ENCODE data around the gene TAF1B.
A peak's percentile ranks its signal among the peaks of the same experiment; 100 is the strongest.
"Not testable (repeated sequence)": the region's sequence is repeated elsewhere in the genome, so short reads cannot be mapped to it uniquely, and the experiment has no call there.

Gene TAF1B

DNA sequence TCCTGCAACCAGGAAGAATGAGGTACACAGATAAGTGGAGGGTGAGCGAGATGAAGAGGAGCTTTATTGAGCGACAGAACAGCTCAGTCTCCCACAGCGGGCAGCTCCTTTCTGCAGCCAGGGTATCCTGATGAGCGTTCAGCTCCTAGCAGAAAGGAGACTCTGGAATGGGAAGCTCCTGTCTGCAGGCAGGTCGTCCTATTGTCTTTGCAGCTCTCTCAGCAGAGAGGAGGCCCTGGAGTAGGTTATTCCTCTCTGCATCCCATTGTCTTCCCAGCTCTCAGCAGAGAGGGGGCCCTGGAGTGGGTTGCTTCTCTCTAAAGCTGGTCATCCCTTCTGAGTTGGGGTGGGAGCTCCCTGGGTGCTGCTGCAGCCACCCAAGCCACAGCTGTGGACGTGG, 41.2 kb downstream of the TAF1B start:
- no peak for DNase-seq (ENCODE audit: low spot score)

DNA sequence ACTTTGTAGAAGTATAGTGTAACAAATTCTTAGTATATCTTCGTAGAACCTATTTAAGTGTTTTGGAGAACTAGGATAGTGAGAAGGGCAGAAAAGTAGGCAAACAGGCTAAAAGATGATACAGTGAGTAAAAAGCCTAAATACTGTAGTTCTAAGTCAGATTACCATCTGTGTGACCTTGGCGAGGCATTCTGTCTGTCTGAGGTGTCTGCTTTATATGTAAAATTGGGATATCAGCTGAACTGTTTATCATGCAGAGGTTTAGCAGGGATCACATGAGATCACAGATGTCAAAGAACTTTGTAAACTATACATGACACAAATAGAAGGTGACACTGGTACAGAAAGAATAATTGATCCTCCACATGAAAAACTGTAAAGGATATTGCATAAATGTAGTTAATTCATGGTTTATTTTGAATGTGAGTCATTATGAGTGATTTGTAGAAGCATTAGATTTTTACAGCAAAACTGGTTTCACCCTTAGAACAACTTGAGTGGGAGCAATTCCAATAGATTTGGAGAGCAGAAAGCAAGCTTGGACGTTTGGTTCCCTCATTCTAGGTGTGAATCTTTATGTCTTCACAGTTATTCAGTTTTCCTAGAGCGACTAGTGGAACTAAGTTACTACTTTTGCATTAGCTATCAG, 41.9 kb downstream of the TAF1B start:
- no peak for DNase-seq (ENCODE audit: low spot score)

DNA sequence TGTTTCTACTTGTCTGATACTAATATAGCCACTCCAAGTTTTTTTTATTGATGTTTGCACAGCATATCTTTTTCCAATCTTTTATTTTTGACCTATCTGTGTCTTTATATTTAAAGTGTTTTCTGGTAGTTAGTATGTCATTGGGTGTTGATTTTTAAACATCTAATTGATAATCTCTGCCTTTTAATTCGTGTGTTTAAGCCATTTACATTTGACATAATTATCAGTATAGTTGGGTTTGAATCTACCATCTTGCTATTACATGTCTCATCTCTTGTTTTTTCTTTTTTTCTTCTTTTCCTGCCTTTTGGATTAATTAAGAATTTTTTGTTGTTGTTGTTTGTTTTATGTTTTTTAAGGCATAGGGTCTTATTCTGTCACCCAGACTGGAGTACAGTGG, 44.2 kb downstream of the TAF1B start:
- no peak for DNase-seq (ENCODE audit: low spot score)

DNA sequence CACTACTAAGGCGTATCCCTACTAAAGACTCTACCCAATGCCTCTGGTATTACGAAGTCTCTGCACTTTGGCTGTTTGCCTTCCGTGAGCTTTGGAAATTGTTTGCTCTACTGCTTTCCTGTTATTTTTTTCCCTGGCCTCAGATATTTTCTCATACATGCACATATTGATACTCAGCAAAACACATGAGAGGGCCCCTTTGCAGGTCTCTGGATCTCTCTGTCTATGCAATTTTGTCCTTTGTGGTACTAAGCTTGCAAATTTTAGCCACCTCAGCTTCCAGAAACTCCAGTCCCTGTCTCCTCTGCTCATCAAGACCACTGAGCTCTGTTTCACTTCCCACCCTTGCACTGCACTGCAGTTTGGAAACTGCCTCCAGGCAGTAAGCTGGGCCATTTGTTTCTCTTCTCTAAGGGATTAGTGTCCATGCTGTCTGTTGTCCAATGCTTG, 46.6 kb downstream of the TAF1B start:
- no peak for DNase-seq (ENCODE audit: low spot score)

DNA sequence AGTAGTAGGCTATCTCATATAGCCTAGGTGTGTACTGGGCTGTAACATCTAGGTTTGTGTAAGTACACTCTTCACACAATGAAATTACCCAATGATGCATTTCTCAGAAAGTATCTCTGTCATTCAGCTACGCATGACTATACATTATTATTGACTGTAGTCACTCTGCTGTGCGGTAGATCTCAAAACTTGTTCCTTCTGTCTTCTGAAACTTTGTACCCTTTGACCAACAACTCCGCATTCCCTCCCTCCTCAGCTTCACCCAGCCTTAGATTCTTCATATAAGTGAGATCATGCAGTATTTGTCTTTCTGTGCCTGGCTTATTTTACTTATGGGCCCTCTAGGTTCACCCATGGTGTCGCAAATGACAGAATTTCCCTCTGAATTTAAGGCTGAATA, 49.0 kb downstream of the TAF1B start:
- DNase-seq (ENCODE audit: low spot score) = no peak

DNA sequence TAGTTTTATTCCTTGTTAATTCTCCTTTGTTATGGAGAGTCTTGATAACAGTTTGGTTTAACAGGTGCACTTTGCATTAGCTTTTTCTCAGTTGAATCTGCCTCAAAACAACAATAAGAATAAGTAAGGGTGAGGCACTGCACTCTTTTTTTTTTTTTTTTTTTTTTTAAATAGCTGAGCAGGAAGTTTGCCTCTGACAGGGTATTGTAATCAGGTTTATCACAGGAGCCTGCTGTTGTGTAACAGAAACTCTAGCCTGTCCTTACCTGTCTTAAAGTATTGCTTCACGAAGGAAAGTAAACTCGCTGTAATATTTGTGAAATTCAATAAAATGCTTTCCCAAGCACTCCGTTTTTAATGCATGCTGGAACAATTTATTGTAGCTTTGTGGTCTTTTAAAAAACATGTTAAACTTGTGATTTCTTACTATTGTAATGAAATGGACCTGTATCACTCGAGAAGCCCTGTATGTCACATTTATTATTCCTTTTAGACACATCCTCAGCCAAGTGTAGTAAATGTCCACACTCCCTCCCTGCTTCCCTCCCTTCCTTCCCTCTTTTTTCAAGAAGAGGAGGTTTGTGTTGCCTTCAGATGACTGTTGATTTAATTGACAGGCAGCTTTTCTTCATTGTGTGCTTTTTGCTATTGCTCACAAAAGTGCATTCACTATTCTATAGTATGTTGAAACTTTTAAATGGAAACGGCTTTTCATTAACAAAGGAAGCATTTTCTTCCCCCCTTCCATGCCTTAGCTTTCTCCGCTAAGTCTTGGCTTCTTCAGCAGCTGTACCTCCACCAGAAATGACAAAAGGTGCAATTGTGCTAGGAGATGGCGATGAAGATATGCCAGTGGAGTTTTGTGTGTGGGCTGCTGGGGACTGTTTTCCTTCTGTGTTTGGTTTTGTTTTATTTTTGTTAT, 52.7 kb downstream of the TAF1B start:
- DNase-seq (ENCODE audit: low spot score) = no peak

DNA sequence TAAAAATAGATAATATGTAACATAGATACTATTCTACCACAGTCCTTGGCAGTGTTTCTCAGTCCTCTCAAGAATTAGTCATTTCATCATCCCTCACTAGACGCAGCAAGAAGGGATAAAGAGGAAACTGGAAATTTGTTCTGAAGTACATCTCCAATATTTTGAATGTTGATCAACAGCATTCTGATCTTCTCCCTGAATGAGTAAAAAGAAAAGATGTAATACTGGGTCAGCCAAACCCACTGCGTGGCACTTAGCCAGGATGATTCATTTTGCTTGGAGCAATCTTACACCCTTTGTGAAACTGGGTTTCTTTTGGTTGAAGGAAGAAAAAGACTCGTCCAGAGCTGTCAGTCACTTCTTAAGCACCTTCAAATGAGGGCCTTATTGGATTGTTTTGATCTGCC, 54.1 kb downstream of the TAF1B start:
- DNase-seq (ENCODE audit: low spot score) = peak; percentile 32

DNA sequence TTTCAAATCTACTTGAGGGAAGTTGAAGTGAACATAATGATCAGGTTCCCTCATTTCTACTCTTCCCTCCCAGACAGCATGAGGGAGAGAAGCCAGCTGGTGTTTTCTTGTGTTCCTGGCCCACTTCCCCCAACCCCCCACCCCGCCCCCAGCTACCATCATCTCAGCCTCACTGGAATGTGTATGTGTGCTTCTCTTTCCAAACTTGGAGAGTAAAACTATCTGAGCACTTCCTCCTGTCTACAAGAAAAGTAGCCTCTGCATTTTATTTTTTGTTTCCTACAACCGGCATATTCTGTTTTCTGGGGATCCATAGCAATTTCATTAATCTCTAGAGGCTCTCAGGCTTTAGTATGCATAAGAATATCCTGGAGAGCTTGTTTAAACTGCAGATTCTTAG, 54.6 kb downstream of the TAF1B start:
- DNase-seq (ENCODE audit: low spot score) = no peak

DNA sequence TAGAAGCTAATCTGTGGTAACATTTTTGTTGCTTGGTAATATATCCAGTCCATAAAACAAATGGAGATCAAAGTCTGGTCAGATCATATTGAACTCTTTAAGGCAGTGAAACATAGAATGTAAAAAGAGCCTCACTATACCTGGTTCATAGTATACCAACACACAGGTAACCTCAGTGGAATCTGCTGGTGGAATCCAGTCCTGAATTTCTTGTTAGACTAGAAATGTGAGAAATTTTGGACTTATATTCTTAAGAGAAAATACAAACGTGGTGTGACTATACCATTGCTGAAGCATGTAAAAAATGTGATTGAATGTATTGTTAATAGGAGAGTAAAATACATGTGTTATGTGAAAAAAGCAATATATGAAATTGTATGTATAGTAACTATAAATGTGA, 62.1 kb downstream of the TAF1B start:
- DNase-seq (ENCODE audit: low spot score) = no peak

DNA sequence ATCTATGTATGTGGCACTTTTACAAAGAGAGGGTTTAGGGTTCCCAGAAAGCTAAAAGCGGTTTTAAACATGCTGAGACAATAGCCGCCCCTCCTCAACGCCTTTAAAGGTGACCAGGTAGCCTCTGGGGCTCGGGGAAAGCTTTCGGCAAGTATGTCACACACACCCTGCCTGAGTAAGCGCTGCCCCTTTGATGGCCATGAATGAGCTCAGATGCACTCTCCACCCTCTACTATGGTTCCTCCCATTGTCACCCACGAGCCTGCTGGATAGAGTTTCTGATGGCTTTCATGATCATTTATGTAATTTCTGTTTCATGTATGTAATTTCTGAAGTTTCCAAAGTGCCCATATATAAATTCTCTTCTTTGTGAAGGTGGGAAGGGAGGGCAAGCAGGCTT, 64.1 kb downstream of the TAF1B start:
- DNase-seq (ENCODE audit: low spot score) = no peak

DNA sequence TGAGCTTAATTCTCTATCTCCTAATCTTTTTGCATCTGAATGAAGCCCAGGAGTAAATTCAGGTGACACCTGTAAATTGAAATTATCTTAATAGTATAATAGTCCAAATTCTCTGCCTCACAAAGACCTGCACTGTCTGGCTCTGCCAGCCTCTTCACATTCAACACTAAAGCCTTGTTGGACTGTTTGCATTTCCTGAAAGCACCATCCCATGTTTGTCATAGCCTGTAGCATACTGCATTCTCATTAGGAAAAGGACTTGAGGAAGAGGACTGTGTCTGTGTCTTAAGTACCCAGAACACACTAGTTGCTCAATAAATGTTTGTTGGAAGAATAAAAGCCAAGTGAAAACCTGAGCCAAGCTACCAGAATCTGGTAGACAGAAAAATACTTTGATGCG, 65.4 kb downstream of the TAF1B start:
- no peak for DNase-seq (ENCODE audit: low spot score)

DNA sequence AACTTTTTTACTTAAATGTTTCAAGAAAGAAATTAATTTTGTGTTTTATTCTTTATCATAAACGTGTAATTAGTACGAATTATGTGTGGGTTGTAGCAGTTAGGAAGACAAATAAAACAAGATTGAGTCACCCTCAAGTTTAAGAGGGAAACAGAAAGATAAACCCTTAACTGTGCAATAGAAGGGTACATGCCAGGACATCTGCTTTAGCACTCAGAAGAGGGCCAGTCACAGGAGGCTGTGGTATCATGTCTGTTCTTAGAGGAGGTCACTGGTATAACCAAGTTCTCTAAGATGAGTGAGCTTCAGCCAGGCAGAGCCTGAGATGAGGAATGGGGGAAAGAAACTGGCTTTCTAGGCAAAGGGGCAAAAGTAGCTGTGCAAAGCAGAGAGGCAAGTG, 65.8 kb downstream of the TAF1B start:
- DNase-seq (ENCODE audit: low spot score) = peak; percentile 28

DNA sequence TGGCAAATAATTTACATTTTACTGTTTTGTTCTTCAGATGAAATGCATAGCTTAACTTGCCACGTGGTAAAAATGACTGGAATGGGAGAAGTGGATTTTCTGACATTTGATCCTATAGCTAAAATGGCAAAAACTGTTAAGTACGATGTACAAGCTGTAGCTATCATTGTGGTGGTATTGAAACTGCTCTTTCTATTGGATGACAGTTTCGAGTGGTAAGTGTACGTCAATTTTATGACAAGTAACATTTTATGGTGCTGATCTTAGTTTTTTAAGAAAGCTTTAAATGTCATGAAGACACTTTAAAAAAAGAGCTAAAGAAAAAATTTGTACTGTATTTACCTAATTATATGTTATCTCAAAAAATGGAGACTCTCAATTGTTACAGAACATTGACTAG, 67.4 kb downstream of the TAF1B start:
- DNase-seq (ENCODE audit: low spot score) = no peak

DNA sequence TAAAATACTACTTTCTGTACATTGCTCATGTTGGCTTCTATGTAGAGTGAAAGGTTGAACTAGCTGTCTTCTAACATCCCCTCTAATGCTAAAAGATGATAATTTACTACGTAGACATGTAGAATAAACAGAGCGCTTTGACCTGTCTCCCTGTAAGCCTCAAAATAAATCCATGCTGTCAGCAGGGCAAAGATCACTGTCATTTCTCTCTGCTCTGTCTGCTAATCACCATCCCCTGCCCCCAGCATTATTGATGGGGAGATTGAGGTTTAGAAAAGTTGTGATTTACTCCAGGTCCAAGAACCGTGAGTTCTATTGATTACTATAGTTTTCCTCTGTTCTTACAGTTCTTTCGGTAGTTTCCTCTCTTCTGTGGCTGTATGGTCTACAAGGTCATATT, 69.2 kb downstream of the TAF1B start:
- DNase-seq (ENCODE audit: low spot score) = no peak

DNA sequence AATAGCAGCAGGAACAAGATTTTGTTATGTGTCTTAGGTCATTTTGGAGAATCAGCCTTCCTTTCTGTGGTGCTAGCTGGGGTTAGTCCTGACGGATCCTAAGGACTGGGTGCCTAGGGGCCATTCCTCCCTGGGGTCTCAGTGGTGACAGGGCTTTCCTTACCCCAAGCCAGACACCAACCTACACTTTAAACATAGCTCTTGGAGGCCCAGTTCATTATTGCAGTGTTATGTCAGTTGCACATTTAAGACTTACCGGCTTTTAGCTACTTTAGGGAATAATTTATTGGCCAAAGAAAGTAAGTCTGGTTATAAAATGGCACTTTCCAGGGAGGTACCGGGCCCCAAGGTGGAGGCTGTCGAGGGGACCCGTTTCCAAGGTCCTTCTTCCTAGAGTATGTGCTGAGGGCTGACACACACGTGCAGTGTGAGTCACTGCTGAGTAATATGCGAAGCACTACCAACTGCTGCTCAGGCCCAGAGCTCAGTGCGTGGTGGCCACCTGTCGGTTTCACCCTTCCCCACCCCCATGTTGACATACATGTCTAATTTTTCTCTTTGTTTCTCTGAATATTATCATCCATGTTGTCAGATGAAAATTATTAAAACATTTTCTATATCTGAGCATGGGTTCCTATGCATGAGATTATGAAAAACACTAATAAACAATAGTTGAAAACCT, 71.3 kb downstream of the TAF1B start:
- DNase-seq (ENCODE audit: low spot score) = no peak

DNA sequence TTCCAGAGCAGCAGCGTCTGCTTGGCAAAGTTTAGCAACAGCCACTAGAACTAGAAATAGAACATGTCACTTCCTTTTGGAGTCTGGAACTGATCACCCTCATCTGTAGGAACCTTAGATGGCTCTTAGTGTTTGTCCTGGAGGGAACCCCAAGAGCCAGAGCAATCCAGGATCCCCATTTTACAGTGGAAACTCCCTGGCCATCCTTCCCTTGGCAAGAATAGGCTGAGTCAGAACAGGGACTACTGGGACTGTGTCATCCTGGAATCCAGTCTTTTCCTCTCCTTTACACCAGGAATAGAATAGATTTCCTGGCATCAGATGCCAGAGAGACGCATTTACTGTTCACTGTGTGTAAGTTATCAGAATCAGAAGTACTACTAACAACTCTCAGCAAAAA, 75.0 kb downstream of the TAF1B start:
- DNase-seq (ENCODE audit: low spot score) = no peak

DNA sequence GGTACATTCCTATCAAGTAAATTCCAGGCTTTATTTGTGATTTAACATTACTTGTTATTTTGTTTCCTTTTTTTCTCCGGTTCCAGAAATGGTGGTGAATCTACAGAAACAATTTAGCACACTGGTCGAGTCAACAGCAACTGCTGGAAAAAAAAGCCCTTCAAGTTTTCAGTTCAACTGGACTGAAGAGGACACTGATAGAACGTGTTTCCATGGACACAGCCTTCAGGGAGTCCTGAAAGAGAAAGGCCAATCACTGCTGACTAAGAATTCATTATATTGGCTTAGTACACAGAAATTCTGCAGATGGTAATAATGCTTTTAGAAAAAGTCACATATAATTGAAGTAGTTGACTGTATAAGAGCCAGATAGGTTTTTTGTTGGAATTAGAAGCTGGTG, 76.2 kb downstream of the TAF1B start:
- no peak for DNase-seq (ENCODE audit: low spot score)

DNA sequence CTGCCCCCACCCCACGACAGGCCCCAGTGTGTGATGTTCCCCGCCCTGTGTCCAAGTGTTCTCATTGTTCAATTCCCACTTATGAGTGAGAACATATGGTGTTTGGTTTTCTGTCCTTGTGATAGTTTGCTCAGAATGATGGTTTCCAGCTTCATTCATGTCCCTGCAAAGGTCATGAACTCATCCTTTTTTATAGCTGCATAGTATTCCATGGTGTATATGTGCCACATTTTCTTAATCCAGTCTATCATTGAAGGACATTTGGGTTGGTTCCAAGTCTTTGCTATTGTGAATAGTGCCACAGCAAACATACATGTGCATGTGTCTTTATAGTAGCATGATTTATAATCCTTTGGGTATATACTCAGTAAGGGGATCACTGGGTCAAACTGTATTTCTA, 83.7 kb downstream of the TAF1B start:
- DNase-seq (ENCODE audit: low spot score) = not testable (repeated sequence)

DNA sequence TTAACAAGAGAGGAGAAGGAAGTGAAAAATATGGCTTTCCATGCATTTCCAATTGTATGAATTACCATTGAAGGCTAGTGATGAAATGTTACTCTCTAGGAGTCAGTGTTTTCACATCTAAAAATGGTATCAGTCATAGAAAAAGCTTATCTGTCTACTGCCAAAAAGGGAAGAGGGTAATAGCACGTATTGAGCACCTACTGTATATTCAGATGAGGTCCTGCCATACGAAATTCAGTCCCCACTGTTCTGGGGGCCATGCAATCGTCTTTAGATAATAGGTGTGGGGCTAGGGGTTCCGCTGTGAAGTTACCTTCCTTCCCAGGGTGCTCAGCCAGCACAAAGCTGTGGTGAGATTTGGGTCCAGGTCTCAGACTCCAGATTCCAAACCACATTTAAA, 94.0 kb downstream of the TAF1B start:
- DNase-seq (ENCODE audit: low spot score) = no peak

DNA sequence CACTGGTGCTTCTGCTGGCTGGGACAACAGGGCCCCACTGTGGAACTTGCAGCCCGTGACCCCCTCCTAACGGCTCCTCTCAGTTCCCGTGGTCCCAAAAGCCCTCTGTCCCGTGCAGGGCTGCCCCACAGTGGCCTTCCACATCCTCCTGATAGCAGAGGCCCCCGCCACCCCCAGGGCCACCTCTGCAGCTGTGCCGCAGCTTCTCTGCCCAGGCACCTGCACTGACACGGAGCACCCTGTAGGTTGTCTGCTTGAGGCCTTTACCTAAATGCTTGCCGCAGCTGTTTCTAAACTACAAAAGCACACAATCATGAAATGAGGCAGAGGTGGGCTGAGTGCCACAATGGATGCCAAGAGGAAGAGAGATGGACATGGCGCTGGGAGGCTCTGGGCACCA, 94.7 kb downstream of the TAF1B start:
- no peak for DNase-seq (ENCODE audit: low spot score)

DNA sequence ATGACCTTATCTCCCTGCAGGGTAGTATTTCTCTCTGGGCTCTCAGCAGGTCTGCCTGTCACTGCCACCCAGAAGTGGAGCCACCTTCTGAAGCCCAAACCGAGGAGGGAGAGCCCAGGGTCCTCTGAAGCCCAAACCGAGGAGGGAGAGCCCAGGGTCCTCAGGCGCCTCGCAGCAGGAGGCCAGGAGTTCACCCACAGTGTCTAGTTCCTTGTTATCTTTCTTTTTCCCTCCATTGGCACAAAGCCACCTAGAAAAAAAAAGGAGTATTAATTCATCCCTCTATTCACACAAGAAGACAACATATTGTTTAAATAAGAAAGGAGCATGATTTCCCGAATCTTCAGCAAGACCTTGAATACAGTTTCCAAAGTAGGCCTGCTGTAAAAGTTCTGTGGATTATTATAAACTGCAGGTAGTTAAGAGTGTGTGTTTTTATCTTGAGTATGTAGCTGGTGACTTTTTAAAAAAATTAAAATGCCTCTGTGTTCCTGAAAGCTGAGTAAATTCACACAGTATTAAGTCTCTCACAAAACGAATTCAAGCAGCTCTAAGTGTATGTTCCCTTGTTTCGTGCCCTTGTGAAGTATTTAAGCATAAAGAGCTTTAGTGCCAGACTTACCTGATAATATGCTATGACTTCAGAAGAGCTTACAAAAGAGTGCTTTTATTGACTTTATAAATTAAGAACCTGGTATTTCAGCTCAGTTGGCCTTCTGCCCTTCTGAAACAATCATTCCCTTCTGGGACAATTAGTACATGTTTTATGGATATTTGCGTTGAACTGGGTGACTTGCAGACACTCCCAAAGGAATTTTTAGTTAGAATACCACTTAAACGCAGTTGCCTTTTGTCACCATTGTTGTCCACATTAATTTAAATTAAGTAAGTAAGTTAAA, 96.6 kb downstream of the TAF1B start:
- DNase-seq (ENCODE audit: low spot score) = no peak

Measured in hematopoietic multipotent progenitor cell treated with erythropoietin and hydrocortisone succinate and interleukin-3 and kit ligand, for 15 days (in vitro differentiated cells).